Stimulated activated CD8-positive, alpha-beta memory T cell treated with anti-CD3 and anti-CD28 coated beads, Interleukin-12 subunit alpha, Interleukin-12 subunit beta, amount 100 ng/mL, for 24 hours (primary cell): ENCODE data around the gene LNX2.

ENCODE experiments used
- DNase-seq: peaks from one replicate; pipeline ENCODE4 v3.0.0-alpha.2; 2020; ENCODE audit errors: extremely low read depth

The LNX2 gene

GRCh38 chr13:27562457-27562856 lies 57.9 kb downstream of the LNX2 start:
- DNase-seq, result no peak

DNA sequence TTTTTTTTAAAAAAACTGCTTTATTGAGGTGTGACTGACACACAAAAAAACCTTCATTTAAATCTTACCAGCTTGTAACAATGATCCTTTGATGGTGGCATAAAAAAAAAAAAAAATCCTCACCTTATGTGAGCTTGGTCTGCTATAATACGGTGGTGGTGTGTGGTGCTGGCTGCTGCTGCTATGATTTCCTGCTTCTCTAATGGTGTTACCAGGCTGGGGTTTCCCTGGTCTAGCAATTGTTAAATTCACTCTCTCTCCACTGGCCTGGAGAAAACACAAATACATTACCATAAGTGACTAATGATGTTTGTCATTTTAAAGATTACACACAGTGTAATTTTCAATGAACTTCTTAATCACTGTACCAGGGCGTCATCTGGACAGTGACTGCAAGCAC lies 60.6 kb downstream of the LNX2 start:
- no peak for DNase-seq

DNA sequence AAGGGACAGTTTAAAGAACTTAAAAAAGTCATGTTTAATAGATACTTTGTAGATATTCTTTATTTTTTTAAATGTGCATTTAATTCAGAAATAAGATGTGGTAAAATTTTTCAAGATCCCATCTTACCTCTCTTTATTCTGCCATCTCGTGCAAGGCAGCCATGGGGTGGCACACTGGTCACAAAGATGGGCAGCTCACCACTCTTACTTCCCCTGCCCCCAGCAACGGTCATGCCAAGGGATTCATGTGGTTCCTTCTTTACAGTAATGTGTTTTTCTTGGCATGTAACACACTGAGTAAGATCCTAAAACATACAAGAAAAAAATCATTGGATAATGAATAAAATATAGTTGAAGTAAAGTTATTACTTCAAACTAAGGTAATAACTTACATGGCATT lies 64.2 kb downstream of the LNX2 start:
- no peak for DNase-seq

DNA sequence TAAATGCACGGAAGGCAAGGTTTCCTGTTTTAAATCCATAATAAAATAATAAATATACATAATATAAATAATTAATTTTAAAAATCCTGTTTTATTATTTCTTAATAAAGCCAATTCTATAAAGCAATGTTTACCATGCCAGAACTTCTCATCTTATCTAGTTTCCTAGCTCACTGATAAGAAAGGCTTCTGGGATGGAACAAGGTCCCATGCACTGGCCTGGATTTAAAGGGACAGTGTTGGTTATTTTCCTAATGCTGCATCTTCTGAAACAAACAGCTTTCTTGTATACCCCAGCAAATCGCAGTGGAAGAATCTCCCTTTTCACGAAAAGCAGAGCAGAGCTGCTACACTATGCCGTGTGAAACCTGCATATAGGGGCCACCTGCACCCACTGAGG lies 68.8 kb downstream of the LNX2 start:
- no peak for DNase-seq

DNA sequence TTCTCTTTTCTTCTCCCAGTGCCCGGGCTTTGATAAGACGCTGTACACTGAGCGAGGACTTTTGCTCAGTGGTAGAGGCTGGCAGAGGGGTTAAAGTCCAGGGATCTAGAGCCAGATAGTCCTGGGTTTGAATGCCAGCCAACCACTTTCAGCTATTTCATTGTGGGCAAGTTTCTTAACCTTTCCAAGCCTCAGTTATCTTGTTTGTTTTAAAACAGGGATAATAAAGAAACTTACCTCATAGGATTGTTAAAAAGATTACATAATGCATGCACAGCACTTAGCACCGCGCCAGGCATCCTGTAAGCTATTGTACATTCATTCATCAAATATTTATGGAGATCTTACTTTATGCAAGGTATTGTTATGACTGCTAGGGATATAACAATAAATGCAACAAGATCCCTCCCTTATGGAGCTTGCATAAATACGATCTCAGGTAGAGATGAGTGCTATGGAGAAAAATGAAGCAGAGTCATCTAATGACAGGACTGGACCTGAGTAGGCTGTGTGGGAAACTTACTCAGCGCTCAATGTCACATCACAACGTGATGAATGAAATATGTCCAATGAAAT lies 70.8 kb downstream of the LNX2 start:
- DNase-seq, result no peak

DNA sequence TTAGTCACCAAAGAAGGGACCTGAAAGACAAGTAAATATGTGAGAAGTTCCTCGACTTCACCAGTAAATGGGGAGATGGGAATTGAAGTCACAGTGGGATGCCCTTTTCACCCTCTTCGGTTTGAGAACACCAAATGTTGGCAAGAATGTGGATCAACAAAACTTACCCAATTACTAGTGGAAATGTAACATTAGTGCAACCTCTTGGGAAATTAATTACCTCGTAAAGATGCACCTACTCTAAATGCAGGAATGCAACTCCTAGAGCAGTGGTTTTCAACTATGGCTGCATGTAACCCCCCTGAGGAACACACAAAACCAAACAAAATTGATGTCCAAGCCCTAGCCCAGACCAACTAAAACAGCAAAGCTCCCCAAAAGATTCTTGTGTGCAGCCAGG lies 78.1 kb downstream of the LNX2 start:
- no peak for DNase-seq

DNA sequence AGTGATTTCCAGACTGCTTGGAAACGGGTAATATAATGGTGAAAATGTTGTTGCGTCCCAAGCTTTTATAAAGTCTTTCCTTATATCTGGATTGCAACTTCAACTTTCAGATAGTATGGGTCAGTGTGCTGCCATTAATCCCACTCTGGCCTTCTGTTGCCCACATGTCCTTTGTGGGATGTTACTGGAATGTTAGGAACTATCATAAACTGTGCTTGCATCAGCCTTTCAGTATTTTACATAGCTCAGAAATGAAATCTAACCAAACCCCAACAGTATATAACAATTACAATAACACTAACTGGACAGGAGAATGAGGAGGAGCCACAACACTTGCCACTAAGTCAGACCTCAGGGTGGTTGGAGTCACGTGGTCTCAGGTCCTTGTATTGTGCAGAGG lies 78.9 kb downstream of the LNX2 start:
- DNase-seq, result no peak

- DNase-seq, result no peak
Observed at GRCh38 chr13:27536361-27537101, 83.8 kb downstream of the LNX2 start.

DNA sequence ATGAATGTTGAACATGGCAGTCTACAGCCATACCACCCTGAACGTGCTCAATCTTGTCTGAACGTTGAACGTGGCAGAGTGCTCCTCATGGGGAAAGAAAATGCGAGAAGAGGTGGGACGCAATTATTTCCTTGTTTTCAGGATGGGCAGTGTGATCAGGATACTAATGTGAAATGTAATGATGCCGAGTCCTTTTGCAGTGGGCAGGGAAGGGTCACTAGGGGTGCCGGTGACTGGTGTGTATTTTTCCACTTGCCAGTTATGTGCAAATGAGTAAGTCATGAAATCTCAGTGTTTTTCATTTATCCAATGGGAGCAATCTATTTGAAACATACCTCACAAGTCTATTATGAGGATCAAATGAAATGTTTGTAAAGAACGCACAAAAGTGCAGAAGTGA lies 84.8 kb downstream of the LNX2 start:
- DNase-seq, result no peak

DNA sequence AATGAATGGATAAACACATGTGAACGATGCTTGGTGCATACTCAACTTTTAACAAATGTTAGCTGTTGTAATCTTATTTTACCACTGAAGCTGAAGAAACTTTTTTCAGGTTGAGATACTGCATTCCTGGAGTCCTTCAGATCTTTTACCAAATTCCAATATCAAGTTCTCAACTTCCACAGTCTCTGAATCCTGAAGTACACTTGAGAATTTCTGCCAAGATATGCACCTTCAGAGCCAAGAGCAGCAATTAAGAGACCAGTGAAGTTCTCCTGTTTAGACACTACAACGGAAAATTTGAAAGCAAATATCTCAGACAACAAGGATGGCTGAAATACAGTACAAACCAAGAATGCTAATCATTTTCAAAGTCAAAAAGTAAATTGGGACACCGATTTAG lies 85.3 kb downstream of the LNX2 start:
- no peak for DNase-seq

GRCh38 chr13:27534108-27534980 lies 86.0 kb downstream of the LNX2 start:
- DNase-seq, result no peak

DNA sequence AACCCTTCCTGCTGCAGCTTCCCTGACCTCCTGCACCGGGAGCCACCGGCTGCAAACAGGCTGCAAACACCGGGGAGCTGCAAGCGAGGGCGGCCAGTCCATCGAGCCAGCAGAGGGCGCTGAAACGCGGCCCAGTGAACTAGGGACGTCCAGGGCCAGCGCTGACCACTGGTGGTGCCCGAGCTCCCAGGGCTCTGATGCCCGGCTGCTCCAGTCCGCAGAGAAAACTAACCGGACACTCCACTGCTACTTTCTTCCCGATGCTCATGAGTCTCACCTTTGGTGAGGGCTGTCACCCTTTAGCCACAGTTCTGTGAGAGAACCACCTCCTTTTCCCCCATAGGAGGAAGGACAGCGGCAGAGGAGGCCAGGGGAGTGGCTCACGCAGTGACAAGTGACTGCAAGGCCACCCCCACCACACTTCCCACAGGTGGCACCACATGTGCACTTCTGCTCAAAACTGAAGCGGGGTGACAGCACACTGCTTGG lies 87.1 kb downstream of the LNX2 start:
- no peak for DNase-seq

DNA sequence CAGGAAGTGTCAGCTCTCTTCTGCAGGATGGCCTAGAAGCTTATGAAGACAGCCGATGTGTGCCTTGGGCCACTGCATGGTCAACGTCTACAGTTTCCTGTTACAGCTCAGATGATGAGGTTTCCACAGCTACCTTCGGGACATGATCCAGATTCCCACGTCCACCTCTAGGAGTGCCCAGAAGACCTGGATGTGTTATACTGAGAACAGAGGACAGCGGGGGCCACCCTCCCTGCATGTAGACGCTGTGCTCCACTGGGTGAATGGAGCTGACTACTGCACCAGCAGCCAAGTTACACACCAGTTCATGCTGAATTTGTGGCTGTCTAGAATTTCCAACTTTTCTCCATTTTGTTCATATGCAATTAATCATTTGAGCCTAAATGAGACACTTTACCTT lies 91.4 kb downstream of the LNX2 start:
- DNase-seq, result no peak

GRCh38 chr13:27526516-27526915 lies 93.8 kb downstream of the LNX2 start:
- no peak for DNase-seq

DNA sequence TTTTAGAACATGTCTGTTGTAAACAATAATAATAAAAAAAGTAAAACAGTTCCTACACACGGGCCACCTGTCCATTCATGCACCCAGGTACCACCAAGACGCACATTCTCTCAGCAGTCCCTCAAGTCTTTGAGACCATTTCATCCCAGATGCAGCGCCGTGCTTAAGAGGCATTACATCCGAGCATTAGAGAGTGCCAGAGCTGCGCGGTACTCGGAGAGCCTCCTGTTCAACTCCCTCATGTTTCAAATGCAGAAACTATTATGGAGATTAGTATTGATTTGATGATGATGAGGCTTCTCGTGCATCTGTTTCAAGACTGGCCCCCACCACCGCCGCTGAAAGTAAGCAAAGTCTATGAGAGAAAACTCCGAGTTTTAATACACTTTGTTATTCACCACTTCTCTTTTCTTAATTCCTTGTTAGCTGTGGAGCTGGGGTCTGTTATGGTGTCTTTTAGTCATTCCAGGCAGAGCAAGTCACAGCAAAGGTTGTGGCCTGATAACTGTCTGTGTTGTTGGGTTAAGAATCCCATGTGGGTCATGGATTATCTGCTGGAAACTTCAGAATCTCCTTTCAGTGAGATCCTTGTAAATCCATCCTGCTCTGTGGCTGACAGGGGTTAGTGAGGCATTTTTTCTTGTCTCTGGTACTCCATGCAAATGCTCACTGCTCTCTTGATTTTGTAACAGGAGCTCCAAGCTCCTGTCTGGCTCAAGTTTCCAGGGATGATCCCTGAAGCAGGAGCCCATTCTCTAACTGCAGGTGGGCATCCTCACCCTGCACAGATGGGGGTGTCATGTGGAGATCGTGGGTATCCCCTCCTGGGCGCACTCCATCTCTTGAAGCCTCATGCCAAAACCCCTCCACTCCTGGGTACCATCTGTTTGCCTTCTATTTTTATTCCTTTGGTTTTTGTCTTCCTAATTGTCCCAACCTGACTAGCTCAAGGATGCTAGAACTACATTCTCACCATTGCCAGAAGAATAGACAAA lies 95.1 kb downstream of the LNX2 start:
- DNase-seq, result no peak

- no peak for DNase-seq
Observed at GRCh38 chr13:27523346-27524073, 96.8 kb downstream of the LNX2 start.

- no peak for DNase-seq
Observed at GRCh38 chr13:27522847-27523246, 97.5 kb downstream of the LNX2 start.

DNA sequence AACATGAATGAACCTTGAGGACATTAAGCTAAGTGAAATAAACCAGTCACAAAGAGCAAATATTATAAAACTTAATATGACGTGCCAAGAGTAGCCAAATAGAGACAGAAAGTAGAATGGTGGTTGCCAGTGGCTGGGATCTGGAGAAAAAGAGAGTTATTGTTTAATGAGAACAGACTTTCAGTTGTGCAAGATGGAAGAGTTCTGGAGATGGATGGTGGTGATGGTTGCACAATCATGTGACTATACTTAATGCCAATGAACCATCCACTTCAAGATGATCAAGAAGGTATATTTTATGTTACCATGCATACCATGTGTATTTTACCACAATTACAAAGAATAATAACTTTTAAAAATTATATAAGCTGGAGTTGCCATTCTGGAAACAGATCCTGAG lies 104.2 kb downstream of the LNX2 start:
- no peak for DNase-seq

- DNase-seq, result no peak
Observed at GRCh38 chr13:27510082-27510481, 110.2 kb downstream of the LNX2 start.

DNA sequence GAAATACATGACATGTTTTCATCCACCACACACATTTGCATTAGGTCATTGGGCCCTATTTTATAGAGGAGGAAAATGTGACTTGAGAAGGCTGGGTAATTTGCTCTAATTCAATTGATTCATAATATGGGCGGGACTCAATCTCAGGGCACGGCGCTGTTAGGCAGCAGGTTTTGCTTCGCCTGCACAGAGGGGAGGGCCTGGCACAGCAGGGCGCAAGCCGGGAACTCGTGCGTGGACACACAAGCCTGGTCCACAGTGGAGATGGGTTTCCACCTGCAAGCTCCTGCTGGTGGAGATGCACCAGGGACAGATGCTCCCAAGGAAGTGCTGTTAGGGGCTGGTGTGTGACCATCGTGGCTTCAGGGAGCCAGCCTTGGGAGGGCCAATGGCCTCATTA lies 111.5 kb downstream of the LNX2 start:
- DNase-seq, result no peak

DNA sequence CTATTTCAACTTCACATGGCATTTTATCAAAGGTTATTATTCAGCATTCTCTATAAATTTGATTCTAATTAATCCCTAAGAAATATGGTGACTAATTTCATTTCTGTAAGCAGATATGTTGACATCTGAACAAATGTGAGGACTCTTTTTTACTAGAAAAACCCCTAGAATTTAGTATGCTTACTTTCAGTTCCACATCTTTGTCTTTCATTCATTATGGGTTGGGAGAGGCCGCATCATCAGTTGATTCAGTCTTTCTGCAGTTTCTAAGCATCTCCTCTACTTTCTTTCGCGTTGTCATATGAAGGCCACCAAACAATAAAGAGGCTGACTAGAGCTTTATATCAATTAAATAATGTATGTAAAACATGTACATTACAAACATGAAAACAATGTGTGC lies 114.5 kb downstream of the LNX2 start:
- DNase-seq, result no peak
